H9 (cell line): Measurements from ENCODE around the gene S100A3. TPM values are rescaled to one million over a fixed set of nuclear protein-coding genes. Genes with fewer than 3 reads are reported as not detected.

ENCODE experiments used
- DNase-seq: peaks from one replicate; pipeline ENCODE4 v3.0.0-alpha.2; 2017
- H2AFZ ChIP-seq: one replicate; pipeline ENCODE4 v1.6.1; 2013; ENCODE audit warnings: mild to moderate bottlenecking, low read length, control low read depth, moderate library complexity
- H2AK5ac ChIP-seq: 2 replicates; pipeline ENCODE4 v1.6.1; 2013; ENCODE audit warnings: low read length, control low read depth, mixed read lengths; ENCODE audit not compliant: insufficient read length
- H2BK120ac ChIP-seq: one replicate; pipeline ENCODE4 v1.6.1; 2013; ENCODE audit warnings: low read depth, mild to moderate bottlenecking, low read length, control low read depth, inconsistent platforms; ENCODE audit not compliant: poor library complexity, severe bottlenecking
- H2BK12ac ChIP-seq: 2 replicates; pipeline ENCODE4 v1.6.1; 2013; ENCODE audit warnings: low read length, control low read depth, mixed read lengths, low read depth; ENCODE audit not compliant: insufficient read length
- H2BK15ac ChIP-seq: 2 replicates; pipeline ENCODE4 v1.6.1; 2013; ENCODE audit warnings: low read depth, low read length, control low read depth
- H2BK20ac ChIP-seq: one replicate; pipeline ENCODE4 v1.6.1; 2013; ENCODE audit warnings: low read depth, mild to moderate bottlenecking, low read length, control low read depth, inconsistent platforms; ENCODE audit not compliant: poor library complexity, severe bottlenecking
- H2BK5ac ChIP-seq: 2 replicates; pipeline ENCODE4 v1.6.1; 2013; ENCODE audit warnings: low read length, control low read depth, mixed read lengths; ENCODE audit not compliant: insufficient read length
- H3K14ac ChIP-seq: 2 replicates; pipeline ENCODE4 v1.6.1; 2013; ENCODE audit warnings: low read length, control low read depth; ENCODE audit not compliant: insufficient read depth
- H3K18ac ChIP-seq: 2 replicates; pipeline ENCODE4 v1.6.1; 2013; ENCODE audit warnings: low read depth, mild to moderate bottlenecking, mixed read lengths, low read length, control low read depth; ENCODE audit not compliant: insufficient read length
- H3K23ac ChIP-seq: 2 replicates; pipeline ENCODE4 v1.6.1; 2013; ENCODE audit warnings: low read length, control low read depth, mixed read lengths, low read depth; ENCODE audit not compliant: insufficient read length
- H3K23me2 ChIP-seq: 2 replicates; pipeline ENCODE4 v1.6.1; 2013; ENCODE audit warnings: low read depth, mild to moderate bottlenecking, mixed read lengths, low read length, control low read depth; ENCODE audit not compliant: insufficient read length, poor library complexity, severe bottlenecking
- H3K27ac ChIP-seq: 2 replicates; pipeline ENCODE4 v1.5.1; 2013; ENCODE audit warnings: low read length, control low read depth, mixed read lengths, low read depth; ENCODE audit not compliant: insufficient read length
- H3K27me3 ChIP-seq: 2 replicates; pipeline ENCODE4 v1.6.1; 2013; ENCODE audit warnings: low read length, control low read depth, inconsistent platforms; ENCODE audit not compliant: insufficient read depth
- H3K4ac ChIP-seq: 2 replicates; pipeline ENCODE4 v1.6.1; 2013; ENCODE audit warnings: low read depth, mild to moderate bottlenecking, control low read depth, inconsistent platforms, low read length, moderate library complexity
- H3K4me1 ChIP-seq: 2 replicates; pipeline ENCODE4 v1.6.1; 2013; ENCODE audit warnings: low read length, control low read depth, inconsistent platforms; ENCODE audit not compliant: insufficient read depth
- H3K4me2 ChIP-seq: 2 replicates; pipeline ENCODE4 v1.6.1; 2013; ENCODE audit warnings: low read length, control low read depth, mixed read lengths; ENCODE audit not compliant: insufficient read length, insufficient read depth
- H3K56ac ChIP-seq: 2 replicates; pipeline ENCODE4 v1.6.1; 2013; ENCODE audit warnings: low read depth, mild to moderate bottlenecking, mixed read lengths, low read length, control low read depth; ENCODE audit not compliant: insufficient read length
- H3K79me1 ChIP-seq: 2 replicates; pipeline ENCODE4 v1.6.1; 2013; ENCODE audit warnings: low read depth, mild to moderate bottlenecking, moderate library complexity, low read length, control low read depth, inconsistent platforms; ENCODE audit not compliant: insufficient read depth, poor library complexity, severe bottlenecking
- H3K79me2 ChIP-seq: 2 replicates; pipeline ENCODE4 v1.6.1; 2013; ENCODE audit warnings: low read length, control low read depth, inconsistent platforms; ENCODE audit not compliant: insufficient read depth
- H3K9ac ChIP-seq: 2 replicates; pipeline ENCODE4 v1.6.1; 2013; ENCODE audit warnings: low read length, control low read depth, mixed read lengths; ENCODE audit not compliant: insufficient read length; ENCODE audit errors: extremely low read depth
- H3K9me3 ChIP-seq: one replicate; pipeline ENCODE4 v1.6.1; 2013; ENCODE audit warnings: low read depth, low read length, inconsistent platforms; ENCODE audit not compliant: control insufficient read depth
- H3T11ph ChIP-seq: one replicate; pipeline ENCODE4 v1.6.1; 2013; ENCODE audit warnings: mild to moderate bottlenecking, low read length, control low read depth, inconsistent platforms
- H4K20me1 ChIP-seq: one replicate; pipeline ENCODE4 v1.6.1; 2013; ENCODE audit not compliant: control insufficient read depth, insufficient read length, insufficient read depth
- H4K5ac ChIP-seq: 2 replicates; pipeline ENCODE4 v1.6.1; 2013; ENCODE audit warnings: low read depth, mild to moderate bottlenecking, mixed read lengths, low read length, control low read depth; ENCODE audit not compliant: insufficient read length
- H4K8ac ChIP-seq: replicated peaks from 2 replicates; pipeline ENCODE4 v1.6.1; 2013; ENCODE audit warnings: low read length, control low read depth, mixed read lengths, low read depth; ENCODE audit not compliant: insufficient read length
- H4K91ac ChIP-seq: 2 replicates; pipeline ENCODE4 v1.6.1; 2013; ENCODE audit warnings: low read depth, mild to moderate bottlenecking, moderate library complexity, mixed read lengths, low read length, control low read depth; ENCODE audit not compliant: insufficient read length
- H3K27ac Mint-ChIP-seq, 3 experiments: 2 replicates in 2 of 3; 3 replicates in 1 of 3; pipeline ENCODE4 v1.8.0; 2020 to 2021; ENCODE audit warnings: mixed read lengths in 3 of 3, mild to moderate bottlenecking in 1 of 3, moderate library complexity in 1 of 3
- H3K27me3 Mint-ChIP-seq: 2 replicates; pipeline ENCODE4 v1.8.0; 2021; ENCODE audit warnings: low read depth, mild to moderate bottlenecking, moderate library complexity, mixed read lengths
- H3K36me3 Mint-ChIP-seq, 3 experiments: 2 replicates in 2 of 3; 3 replicates in 1 of 3; pipeline ENCODE4 v1.8.0; 2020 to 2021; ENCODE audit warnings: low read depth in 3 of 3, mixed read lengths in 3 of 3; ENCODE audit not compliant: insufficient read depth in 1 of 3
- H3K4me1 Mint-ChIP-seq, 2 experiments: 2 replicates each; pipeline ENCODE4 v1.8.0; 2020; ENCODE audit warnings: mixed read lengths in 2 of 2
- H3K4me3 Mint-ChIP-seq, 2 experiments: 2 replicates in 1 of 2; 3 replicates in 1 of 2; pipeline ENCODE4 v1.8.0; 2020 to 2021; ENCODE audit warnings: mild to moderate bottlenecking in 2 of 2, mixed read lengths in 2 of 2, moderate library complexity in 1 of 2
- H3K9me3 Mint-ChIP-seq, 2 experiments: 2 replicates in 1 of 2; 3 replicates in 1 of 2; pipeline ENCODE4 v1.8.0; 2020; ENCODE audit warnings: mild to moderate bottlenecking in 2 of 2, mixed read lengths in 2 of 2, moderate library complexity in 1 of 2
- WGBS: extraction: QIAGEN DNeasy Blood & Tissue Kit; methylation state at CpG from one replicate; pipeline ENCODE4 v1.1.7; 2013; ENCODE audit warnings: missing lambda C conversion rate, low lambda C conversion rate, mixed read lengths; ENCODE audit not compliant: insufficient read length; ENCODE audit errors: extremely low coverage; 5-methylcytosine and 5-hydroxymethylcytosine counted together
- total RNA-seq: library from RNA; stranded (reverse); gene quantifications from 2 replicates; pipeline ENCODE4 v1.2.1, GENCODE V29; 2021
- TF ChIP-seq, protein P1 (sequence below): fragments of 200-600 bp; sonication (generic); conservative IDR thresholded peaks from 3 replicates; pipeline ENCODE4 v1.8.0; 2021; ENCODE audit warnings: antibody characterized with exemption, mild to moderate bottlenecking

The S100A3 gene
- total RNA-seq, 1 experiment from 2014 or later = not detected

DNA sequence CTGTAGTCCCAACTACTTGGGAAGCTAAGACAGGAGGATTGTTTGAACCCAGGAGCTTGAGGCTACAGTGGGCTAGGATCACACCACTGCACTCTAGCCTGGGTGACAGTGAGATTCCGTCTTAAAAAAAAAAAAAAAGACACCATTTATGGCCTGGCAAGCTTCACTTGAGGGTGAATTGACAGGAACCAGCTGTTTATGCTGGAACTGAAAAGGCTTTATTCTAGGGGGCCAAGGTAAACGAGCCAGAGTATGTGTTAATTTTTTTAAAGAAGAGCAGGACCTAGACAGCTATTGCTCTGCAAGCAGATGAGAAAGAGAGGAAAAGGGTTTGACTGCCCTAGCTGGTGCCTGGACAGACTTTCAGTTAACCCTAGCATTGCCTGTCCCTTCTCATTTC is 50.3 kb downstream of the S100A3 start:
- no peak overlapping the region for H4K5ac ChIP-seq
- H3K4me1 ChIP-seq = no peaks in the 10 kb centered on the region; the same call in 1 of the 2 replicates
- Mint-ChIP-seq H3K36me3 (no peaks in the 10 kb centered on the region), H3K9me3 (no peaks in the 10 kb centered on the region), H3K4me3 (no peak overlapping the region; a peak in 1 of 5 replicates), H3K27ac (no peak overlapping the region), H3K4me1 (peaks cover 11 to 16% of the 10 kb centered on the region in 2 experiments), H3K27me3 (peaks cover 3% of the 10 kb centered on the region)
- no peak overlapping the region for H2AK5ac ChIP-seq
- H3K79me2 ChIP-seq = no peaks in the 10 kb centered on the region
- no peaks in the 10 kb centered on the region for H3K23me2 ChIP-seq
- no peaks in the 10 kb centered on the region for H3K9me3 ChIP-seq
- no peaks in the 10 kb centered on the region for H4K20me1 ChIP-seq
- no peak overlapping the region for H4K91ac ChIP-seq
- no peak overlapping the region for H2BK15ac ChIP-seq
- H2BK20ac ChIP-seq = no peak overlapping the region
- no peak overlapping the region for H2BK12ac ChIP-seq
- H3K4me2 ChIP-seq = no peak overlapping the region
- no peak overlapping the region for H3K27ac ChIP-seq
- no peak overlapping the region for H3K14ac ChIP-seq
- H3K79me1 ChIP-seq = no peaks in the 10 kb centered on the region
- H3K27me3 ChIP-seq = no peaks in the 10 kb centered on the region
- no peak overlapping the region for H3T11ph ChIP-seq
- no peak for DNase-seq
- H3K56ac ChIP-seq = no peak overlapping the region
- H2BK120ac ChIP-seq = no peak overlapping the region
- H3K18ac ChIP-seq = no peak overlapping the region
- H2AFZ ChIP-seq = no peak overlapping the region
- no peak overlapping the region for H2BK5ac ChIP-seq
- H3K4ac ChIP-seq = no peak overlapping the region
- H4K8ac ChIP-seq = no peak overlapping the region
- no peak overlapping the region for H3K9ac ChIP-seq
- TF ChIP-seq, protein P1, sequence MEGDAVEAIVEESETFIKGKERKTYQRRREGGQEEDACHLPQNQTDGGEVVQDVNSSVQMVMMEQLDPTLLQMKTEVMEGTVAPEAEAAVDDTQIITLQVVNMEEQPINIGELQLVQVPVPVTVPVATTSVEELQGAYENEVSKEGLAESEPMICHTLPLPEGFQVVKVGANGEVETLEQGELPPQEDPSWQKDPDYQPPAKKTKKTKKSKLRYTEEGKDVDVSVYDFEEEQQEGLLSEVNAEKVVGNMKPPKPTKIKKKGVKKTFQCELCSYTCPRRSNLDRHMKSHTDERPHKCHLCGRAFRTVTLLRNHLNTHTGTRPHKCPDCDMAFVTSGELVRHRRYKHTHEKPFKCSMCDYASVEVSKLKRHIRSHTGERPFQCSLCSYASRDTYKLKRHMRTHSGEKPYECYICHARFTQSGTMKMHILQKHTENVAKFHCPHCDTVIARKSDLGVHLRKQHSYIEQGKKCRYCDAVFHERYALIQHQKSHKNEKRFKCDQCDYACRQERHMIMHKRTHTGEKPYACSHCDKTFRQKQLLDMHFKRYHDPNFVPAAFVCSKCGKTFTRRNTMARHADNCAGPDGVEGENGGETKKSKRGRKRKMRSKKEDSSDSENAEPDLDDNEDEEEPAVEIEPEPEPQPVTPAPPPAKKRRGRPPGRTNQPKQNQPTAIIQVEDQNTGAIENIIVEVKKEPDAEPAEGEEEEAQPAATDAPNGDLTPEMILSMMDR = no peak
- H3K23ac ChIP-seq = no peak overlapping the region
- no CpG with 5 or more reads among the region's 2 CpGs for whole genome bisulfite sequencing

Other genes with a start within 250 kb of the S100A3 start
- gene PGLYRP3, start 236.3 kb downstream of the S100A3 start, total RNA-seq = not detected in 2 replicates
- gene PGLYRP4, start 200.4 kb downstream of the S100A3 start, total RNA-seq = not detected in 2 replicates
- gene S100A9, start 191.4 kb downstream of the S100A3 start, total RNA-seq = not detected in 2 replicates
- not detected in 2 replicates for gene S100A12, start 173.6 kb downstream of the S100A3 start, total RNA-seq
- not detected in 2 replicates for gene S100A8, start 158.2 kb downstream of the S100A3 start, total RNA-seq
- not detected in 2 replicates for gene S100A7A, start 132.7 kb downstream of the S100A3 start, total RNA-seq
- gene S100A7, start 88.6 kb downstream of the S100A3 start, total RNA-seq = not detected in 2 replicates
- not detected in 2 replicates for gene S100A6, start 13.3 kb downstream of the S100A3 start, total RNA-seq
- not detected in 2 replicates for gene S100A5, start 8.3 kb downstream of the S100A3 start, total RNA-seq
- gene S100A4, start 3.5 kb downstream of the S100A3 start, total RNA-seq = 9.0 and 9.3 TPM in 2 replicates
- gene S100A2, start 16.6 kb upstream of the S100A3 start, total RNA-seq = 0.57 and 0.92 TPM in 2 replicates
- gene S100A16, start 63.9 kb upstream of the S100A3 start, total RNA-seq = 8.0 and 8.2 TPM in 2 replicates
- gene S100A14, start 67.1 kb upstream of the S100A3 start, total RNA-seq = 0.63 and 0.66 TPM in 2 replicates
- 55.0 and 64.5 TPM in 2 replicates for gene S100A13, start 78.2 kb upstream of the S100A3 start, total RNA-seq
- gene S100A1, start 79.2 kb upstream of the S100A3 start, total RNA-seq = 1.1 TPM in 1 of 2 replicates, not detected in the other
- gene CHTOP, start 84.8 kb upstream of the S100A3 start, total RNA-seq = 126 and 129 TPM in 2 replicates
- gene SNAPIN, start 109.4 kb upstream of the S100A3 start, total RNA-seq = 29.0 and 29.5 TPM in 2 replicates
- 357 and 362 TPM in 2 replicates for gene ILF2, start 121.7 kb upstream of the S100A3 start, total RNA-seq
- 8.6 and 8.9 TPM in 2 replicates for gene NPR1, start 129.4 kb upstream of the S100A3 start, total RNA-seq
- 65.4 and 67.1 TPM in 2 replicates for gene INTS3, start 178.8 kb upstream of the S100A3 start, total RNA-seq
- gene SLC27A3, start 226.1 kb upstream of the S100A3 start, total RNA-seq = 42.0 and 45.3 TPM in 2 replicates